MG63 (cell line): ENCODE measurements around the gene CDCA8. TPM values are rescaled to one million over a fixed set of nuclear protein-coding genes. Genes with fewer than 3 reads are reported as not detected.
"Not testable (repeated sequence)": the region's sequence is repeated elsewhere in the genome, so short reads cannot be mapped to it uniquely, and the experiment has no call there.

Experiments
- DNase-seq: peaks from one replicate; pipeline ENCODE4 v3.0.0-alpha.2; 2020
- H3K27me3 ChIP-seq: fragments of 250-450 bp; sonication (Bioruptor Pico); 2 replicates; pipeline ENCODE4 v1.5.1; 2020; ENCODE audit warnings: mild to moderate bottlenecking, moderate library complexity
- H3K36me3 ChIP-seq: fragments of 250-450 bp; sonication (Bioruptor Pico); 2 replicates; pipeline ENCODE4 v1.5.1; 2020; ENCODE audit warnings: mild to moderate bottlenecking, moderate library complexity
- H3K4me3 ChIP-seq: fragments of 250-450 bp; sonication (Bioruptor Pico); 2 replicates; pipeline ENCODE4 v1.5.1; 2020; ENCODE audit warnings: mild to moderate bottlenecking, moderate library complexity
- H3K9me3 ChIP-seq: fragments of 250-450 bp; sonication (Bioruptor Pico); 2 replicates; pipeline ENCODE4 v1.5.1; 2020; ENCODE audit warnings: mild to moderate bottlenecking, moderate library complexity
- total RNA-seq: library from RNA; depleted of rRNA; stranded (reverse); fragments of >200 nt; shearing (Covaris generic); gene quantifications from 2 replicates; pipeline ENCODE4 v1.2.3, GENCODE V29; 2014; ENCODE audit warnings: low replicate concordance

Gene CDCA8
- total RNA-seq, 1 experiment from 2014 or later = 14.2 TPM

GRCh38 chr1:37721565-37721964, 29.2 kb downstream of the CDCA8 start:
- H3K27me3 ChIP-seq = no peaks in the 10 kb centered on the region
- no peak for DNase-seq
- no peaks in the 10 kb centered on the region for H3K9me3 ChIP-seq

GRCh38 chr1:37722181-37723071, 30.1 kb downstream of the CDCA8 start:
- Histone ChIP-seq H3K27me3 (no peaks in the 10 kb centered on the region), H3K4me3 (no peak overlapping the region), H3K36me3 (no peaks in the 10 kb centered on the region), H3K9me3 (no peaks in the 10 kb centered on the region)
- DNase-seq = no peak

More at GRCh38 chr1:37721565-37721964, 29.2 kb downstream of the CDCA8 start:
- H3K36me3 ChIP-seq = no peaks in the 10 kb centered on the region
- H3K4me3 ChIP-seq = no peak overlapping the region

- Histone ChIP-seq H3K4me3 (no peak overlapping the region), H3K27me3 (no peaks in the 10 kb centered on the region), H3K36me3 (no peaks in the 10 kb centered on the region), H3K9me3 (no peaks in the 10 kb centered on the region)
- no peak for DNase-seq
These were observed 30.7 kb downstream of the CDCA8 start for GRCh38 chr1:37723072-37723389.

GRCh38 chr1:37723390-37724078, 31.2 kb downstream of the CDCA8 start:
- Histone ChIP-seq H3K9me3 (no peaks in the 10 kb centered on the region), H3K4me3 (no peak overlapping the region), H3K36me3 (no peaks in the 10 kb centered on the region), H3K27me3 (no peaks in the 10 kb centered on the region)
- DNase-seq = no peak

- DNase-seq = no peak
- no peaks in the 10 kb centered on the region for H3K36me3 ChIP-seq
- no peaks in the 10 kb centered on the region for H3K27me3 ChIP-seq
- H3K4me3 ChIP-seq = no peak overlapping the region
- H3K9me3 ChIP-seq = no peaks in the 10 kb centered on the region
These were observed 32.3 kb downstream of the CDCA8 start for GRCh38 chr1:37724575-37724974.

- Histone ChIP-seq H3K36me3 (no peaks in the 10 kb centered on the region), H3K27me3 (no peaks in the 10 kb centered on the region), H3K4me3 (no peak overlapping the region), H3K9me3 (no peaks in the 10 kb centered on the region)
- no peak for DNase-seq
These were observed 33.7 kb downstream of the CDCA8 start for GRCh38 chr1:37725851-37726613.

GRCh38 chr1:37726751-37727585, 34.7 kb downstream of the CDCA8 start:
- no peak for DNase-seq
- Histone ChIP-seq H3K9me3 (no peaks in the 10 kb centered on the region), H3K36me3 (no peaks in the 10 kb centered on the region), H3K4me3 (no peak overlapping the region), H3K27me3 (no peaks in the 10 kb centered on the region)

- DNase-seq = no peak
- H3K36me3 ChIP-seq = no peaks in the 10 kb centered on the region
- no peak overlapping the region for H3K4me3 ChIP-seq
- H3K9me3 ChIP-seq = no peaks in the 10 kb centered on the region
- H3K27me3 ChIP-seq = no peaks in the 10 kb centered on the region
These were observed 36.1 kb downstream of the CDCA8 start for GRCh38 chr1:37728416-37728815.

GRCh38 chr1:37730376-37730775, 38.1 kb downstream of the CDCA8 start:
- Histone ChIP-seq H3K4me3 (no peak overlapping the region), H3K9me3 (no peaks in the 10 kb centered on the region), H3K36me3 (no peaks in the 10 kb centered on the region), H3K27me3 (no peaks in the 10 kb centered on the region)
- no peak for DNase-seq

- no peak for DNase-seq
These were observed 39.1 kb downstream of the CDCA8 start for GRCh38 chr1:37731312-37732019.

GRCh38 chr1:37732111-37732780, 39.9 kb downstream of the CDCA8 start:
- Histone ChIP-seq H3K27me3 (no peaks in the 10 kb centered on the region), H3K9me3 (no peaks in the 10 kb centered on the region), H3K4me3 (no peak overlapping the region), H3K36me3 (no peaks in the 10 kb centered on the region)
- DNase-seq = no peak

More at GRCh38 chr1:37731312-37732019, 39.1 kb downstream of the CDCA8 start:
- Histone ChIP-seq H3K27me3 (no peaks in the 10 kb centered on the region), H3K4me3 (no peak overlapping the region), H3K36me3 (no peaks in the 10 kb centered on the region), H3K9me3 (no peaks in the 10 kb centered on the region)

GRCh38 chr1:37734629-37735591, 42.6 kb downstream of the CDCA8 start:
- no peaks in the 10 kb centered on the region for H3K36me3 ChIP-seq
- DNase-seq = no peak
- H3K9me3 ChIP-seq = no peaks in the 10 kb centered on the region
- H3K4me3 ChIP-seq = no peak overlapping the region
- no peaks in the 10 kb centered on the region for H3K27me3 ChIP-seq

- H3K36me3 ChIP-seq, DNase-seq, H3K4me3 ChIP-seq, H3K9me3 ChIP-seq: not testable (repeated sequence)
- H3K27me3 ChIP-seq = peaks cover 12% of the 10 kb centered on the region
These were observed 45.7 kb downstream of the CDCA8 start for GRCh38 chr1:37737975-37738374.

GRCh38 chr1:37738619-37739018, 46.3 kb downstream of the CDCA8 start:
- peaks cover 19% of the 10 kb centered on the region for H3K27me3 ChIP-seq
- H3K36me3 ChIP-seq, DNase-seq, H3K4me3 ChIP-seq, H3K9me3 ChIP-seq: not testable (repeated sequence)
